GM19397 (cell line): Measurements from ENCODE around the gene LRRIQ3.
"Not testable (repeated sequence)": the region's sequence is repeated elsewhere in the genome, so short reads cannot be mapped to it uniquely, and the experiment has no call there.

Source experiments
- ATAC-seq: cut with Tn5 transposase; IDR thresholded peaks from one replicate; pipeline ENCODE4 v1.9.1; 2021; ENCODE audit warnings: mild to moderate bottlenecking, moderate library complexity; ENCODE audit not compliant: unreplicated experiment

LRRIQ3 gene

GRCh38 chr1:74117370-74117769 is 80.6 kb downstream of the LRRIQ3 start:
- not testable (repeated sequence) for ATAC-seq

- ATAC-seq: no peak
Measured at GRCh38 chr1:74113333-74113732, 84.6 kb downstream of the LRRIQ3 start.

GRCh38 chr1:74107394-74107793 is 90.6 kb downstream of the LRRIQ3 start:
- no peak for ATAC-seq

GRCh38 chr1:74091371-74091770 is 106.6 kb downstream of the LRRIQ3 start:
- ATAC-seq: no peak

- ATAC-seq: no peak
Measured at GRCh38 chr1:74083128-74083527, 114.8 kb downstream of the LRRIQ3 start.

- no peak for ATAC-seq
Measured at GRCh38 chr1:74065081-74065480, 132.9 kb downstream of the LRRIQ3 start.

GRCh38 chr1:74057719-74058118 is 140.3 kb downstream of the LRRIQ3 start:
- no peak for ATAC-seq

GRCh38 chr1:74053407-74053806 is 144.6 kb downstream of the LRRIQ3 start:
- ATAC-seq: no peak

GRCh38 chr1:74050386-74050785 is 147.6 kb downstream of the LRRIQ3 start:
- ATAC-seq: no peak

GRCh38 chr1:74038042-74038441 is 159.9 kb downstream of the LRRIQ3 start:
- no peak for ATAC-seq

GRCh38 chr1:74012583-74012982 is 185.4 kb downstream of the LRRIQ3 start:
- ATAC-seq: no peak

GRCh38 chr1:74011736-74012135 is 186.2 kb downstream of the LRRIQ3 start:
- ATAC-seq: no peak

GRCh38 chr1:74010206-74010605 is 187.8 kb downstream of the LRRIQ3 start:
- no peak for ATAC-seq

- ATAC-seq: no peak
Measured at GRCh38 chr1:74005533-74005932, 192.4 kb downstream of the LRRIQ3 start.

- no peak for ATAC-seq
Measured at GRCh38 chr1:74003806-74004205, 194.2 kb downstream of the LRRIQ3 start.

- no peak for ATAC-seq
Measured at GRCh38 chr1:73998348-73998959, 199.5 kb downstream of the LRRIQ3 start.

- no peak for ATAC-seq
Measured at GRCh38 chr1:73980324-73981040, 217.5 kb downstream of the LRRIQ3 start.

GRCh38 chr1:73979684-73980083 is 218.3 kb downstream of the LRRIQ3 start:
- no peak for ATAC-seq

GRCh38 chr1:73978964-73979363 is 219.0 kb downstream of the LRRIQ3 start:
- no peak for ATAC-seq
